H9 (cell line): ENCODE data around the gene SKOR2. TPM values are rescaled to one million over a fixed set of nuclear protein-coding genes. Genes with fewer than 3 reads are reported as not detected.

Experiments
- DNase-seq: peaks from one replicate; pipeline ENCODE4 v3.0.0-alpha.2; 2017
- H2AFZ ChIP-seq: one replicate; pipeline ENCODE4 v1.6.1; 2013; ENCODE audit warnings: mild to moderate bottlenecking, low read length, control low read depth, moderate library complexity
- H2AK5ac ChIP-seq: 2 replicates; pipeline ENCODE4 v1.6.1; 2013; ENCODE audit warnings: low read length, control low read depth, mixed read lengths; ENCODE audit not compliant: insufficient read length
- H2BK120ac ChIP-seq: one replicate; pipeline ENCODE4 v1.6.1; 2013; ENCODE audit warnings: low read depth, mild to moderate bottlenecking, low read length, control low read depth, inconsistent platforms; ENCODE audit not compliant: poor library complexity, severe bottlenecking
- H2BK12ac ChIP-seq: 2 replicates; pipeline ENCODE4 v1.6.1; 2013; ENCODE audit warnings: low read length, control low read depth, mixed read lengths, low read depth; ENCODE audit not compliant: insufficient read length
- H2BK15ac ChIP-seq: 2 replicates; pipeline ENCODE4 v1.6.1; 2013; ENCODE audit warnings: low read depth, low read length, control low read depth
- H2BK20ac ChIP-seq: one replicate; pipeline ENCODE4 v1.6.1; 2013; ENCODE audit warnings: low read depth, mild to moderate bottlenecking, low read length, control low read depth, inconsistent platforms; ENCODE audit not compliant: poor library complexity, severe bottlenecking
- H2BK5ac ChIP-seq: 2 replicates; pipeline ENCODE4 v1.6.1; 2013; ENCODE audit warnings: low read length, control low read depth, mixed read lengths; ENCODE audit not compliant: insufficient read length
- H3K14ac ChIP-seq: 2 replicates; pipeline ENCODE4 v1.6.1; 2013; ENCODE audit warnings: low read length, control low read depth; ENCODE audit not compliant: insufficient read depth
- H3K18ac ChIP-seq: 2 replicates; pipeline ENCODE4 v1.6.1; 2013; ENCODE audit warnings: low read depth, mild to moderate bottlenecking, mixed read lengths, low read length, control low read depth; ENCODE audit not compliant: insufficient read length
- H3K23ac ChIP-seq: 2 replicates; pipeline ENCODE4 v1.6.1; 2013; ENCODE audit warnings: low read length, control low read depth, mixed read lengths, low read depth; ENCODE audit not compliant: insufficient read length
- H3K23me2 ChIP-seq: 2 replicates; pipeline ENCODE4 v1.6.1; 2013; ENCODE audit warnings: low read depth, mild to moderate bottlenecking, mixed read lengths, low read length, control low read depth; ENCODE audit not compliant: insufficient read length, poor library complexity, severe bottlenecking
- H3K27ac ChIP-seq: 2 replicates; pipeline ENCODE4 v1.5.1; 2013; ENCODE audit warnings: low read length, control low read depth, mixed read lengths, low read depth; ENCODE audit not compliant: insufficient read length
- H3K27me3 ChIP-seq: 2 replicates; pipeline ENCODE4 v1.6.1; 2013; ENCODE audit warnings: low read length, control low read depth, inconsistent platforms; ENCODE audit not compliant: insufficient read depth
- H3K4ac ChIP-seq: 2 replicates; pipeline ENCODE4 v1.6.1; 2013; ENCODE audit warnings: low read depth, mild to moderate bottlenecking, control low read depth, inconsistent platforms, low read length, moderate library complexity
- H3K4me1 ChIP-seq: 2 replicates; pipeline ENCODE4 v1.6.1; 2013; ENCODE audit warnings: low read length, control low read depth, inconsistent platforms; ENCODE audit not compliant: insufficient read depth
- H3K4me2 ChIP-seq: 2 replicates; pipeline ENCODE4 v1.6.1; 2013; ENCODE audit warnings: low read length, control low read depth, mixed read lengths; ENCODE audit not compliant: insufficient read length, insufficient read depth
- H3K56ac ChIP-seq: 2 replicates; pipeline ENCODE4 v1.6.1; 2013; ENCODE audit warnings: low read depth, mild to moderate bottlenecking, mixed read lengths, low read length, control low read depth; ENCODE audit not compliant: insufficient read length
- H3K79me1 ChIP-seq: 2 replicates; pipeline ENCODE4 v1.6.1; 2013; ENCODE audit warnings: low read depth, mild to moderate bottlenecking, moderate library complexity, low read length, control low read depth, inconsistent platforms; ENCODE audit not compliant: insufficient read depth, poor library complexity, severe bottlenecking
- H3K79me2 ChIP-seq: 2 replicates; pipeline ENCODE4 v1.6.1; 2013; ENCODE audit warnings: low read length, control low read depth, inconsistent platforms; ENCODE audit not compliant: insufficient read depth
- H3K9ac ChIP-seq: 2 replicates; pipeline ENCODE4 v1.6.1; 2013; ENCODE audit warnings: low read length, control low read depth, mixed read lengths; ENCODE audit not compliant: insufficient read length; ENCODE audit errors: extremely low read depth
- H3K9me3 ChIP-seq: one replicate; pipeline ENCODE4 v1.6.1; 2013; ENCODE audit warnings: low read depth, low read length, inconsistent platforms; ENCODE audit not compliant: control insufficient read depth
- H3T11ph ChIP-seq: one replicate; pipeline ENCODE4 v1.6.1; 2013; ENCODE audit warnings: mild to moderate bottlenecking, low read length, control low read depth, inconsistent platforms
- H4K20me1 ChIP-seq: one replicate; pipeline ENCODE4 v1.6.1; 2013; ENCODE audit not compliant: control insufficient read depth, insufficient read length, insufficient read depth
- H4K5ac ChIP-seq: 2 replicates; pipeline ENCODE4 v1.6.1; 2013; ENCODE audit warnings: low read depth, mild to moderate bottlenecking, mixed read lengths, low read length, control low read depth; ENCODE audit not compliant: insufficient read length
- H4K8ac ChIP-seq: replicated peaks from 2 replicates; pipeline ENCODE4 v1.6.1; 2013; ENCODE audit warnings: low read length, control low read depth, mixed read lengths, low read depth; ENCODE audit not compliant: insufficient read length
- H4K91ac ChIP-seq: 2 replicates; pipeline ENCODE4 v1.6.1; 2013; ENCODE audit warnings: low read depth, mild to moderate bottlenecking, moderate library complexity, mixed read lengths, low read length, control low read depth; ENCODE audit not compliant: insufficient read length
- H3K27ac Mint-ChIP-seq, 3 experiments: 2 replicates in 2 of 3; 3 replicates in 1 of 3; pipeline ENCODE4 v1.8.0; 2020 to 2021; ENCODE audit warnings: mixed read lengths in 3 of 3, mild to moderate bottlenecking in 1 of 3, moderate library complexity in 1 of 3
- H3K27me3 Mint-ChIP-seq: 2 replicates; pipeline ENCODE4 v1.8.0; 2021; ENCODE audit warnings: low read depth, mild to moderate bottlenecking, moderate library complexity, mixed read lengths
- H3K36me3 Mint-ChIP-seq, 3 experiments: 2 replicates in 2 of 3; 3 replicates in 1 of 3; pipeline ENCODE4 v1.8.0; 2020 to 2021; ENCODE audit warnings: low read depth in 3 of 3, mixed read lengths in 3 of 3; ENCODE audit not compliant: insufficient read depth in 1 of 3
- H3K4me1 Mint-ChIP-seq, 2 experiments: 2 replicates each; pipeline ENCODE4 v1.8.0; 2020; ENCODE audit warnings: mixed read lengths in 2 of 2
- H3K4me3 Mint-ChIP-seq, 2 experiments: 2 replicates in 1 of 2; 3 replicates in 1 of 2; pipeline ENCODE4 v1.8.0; 2020 to 2021; ENCODE audit warnings: mild to moderate bottlenecking in 2 of 2, mixed read lengths in 2 of 2, moderate library complexity in 1 of 2
- H3K9me3 Mint-ChIP-seq, 2 experiments: 2 replicates in 1 of 2; 3 replicates in 1 of 2; pipeline ENCODE4 v1.8.0; 2020; ENCODE audit warnings: mild to moderate bottlenecking in 2 of 2, mixed read lengths in 2 of 2, moderate library complexity in 1 of 2
- CTCF ChIP-seq: fragments of 200-600 bp; sonication (generic); conservative IDR thresholded peaks from 3 replicates; pipeline ENCODE4 v1.8.0; 2021; ENCODE audit warnings: antibody characterized with exemption, mild to moderate bottlenecking
- WGBS: extraction: QIAGEN DNeasy Blood & Tissue Kit; methylation state at CpG from one replicate; pipeline ENCODE4 v1.1.7; 2013; ENCODE audit warnings: missing lambda C conversion rate, low lambda C conversion rate, mixed read lengths; ENCODE audit not compliant: insufficient read length; ENCODE audit errors: extremely low coverage; 5-methylcytosine and 5-hydroxymethylcytosine counted together
- total RNA-seq: library from RNA; stranded (reverse); gene quantifications from 2 replicates; pipeline ENCODE4 v1.2.1, GENCODE V29; 2021

The SKOR2 gene
- total RNA-seq, 1 experiment from 2014 or later = 0.24 TPM

DNA sequence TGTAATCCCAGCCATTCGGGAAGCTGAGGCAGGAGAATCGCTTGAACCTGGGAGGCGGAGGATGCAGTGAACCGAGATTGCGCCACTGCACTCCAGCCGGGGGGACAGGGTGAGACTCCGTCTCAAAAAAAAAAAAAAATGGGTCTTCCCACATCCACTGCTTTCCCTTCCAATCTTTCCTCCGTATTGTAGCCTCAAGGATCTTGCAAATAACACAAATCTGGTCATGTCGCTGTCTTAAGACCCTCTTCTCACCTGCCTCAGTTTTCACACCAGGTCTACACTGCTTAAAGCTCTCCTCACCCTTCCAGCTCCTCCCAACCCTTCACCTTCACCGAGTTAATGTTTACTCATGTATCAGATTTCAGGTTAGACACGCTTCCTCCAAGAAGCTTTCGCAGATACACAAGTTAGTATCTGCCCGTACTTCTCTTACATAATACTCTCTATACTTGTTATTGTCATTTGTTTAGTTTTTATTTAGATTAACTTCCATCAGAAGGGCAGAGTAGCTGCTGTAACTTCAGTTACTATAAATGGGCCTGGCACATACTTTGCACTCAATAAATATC is 76.8 kb downstream of the SKOR2 start:
- H3K27ac ChIP-seq = no peak overlapping the region
- Mint-ChIP-seq H3K9me3 (0 out of 5 replicates have a peak, but pooled peaks cover 0 to 4% of the 10 kb centered on the region in 2 experiments), H3K27ac (no peak overlapping the region), H3K27me3 (peaks cover 6% of the 10 kb centered on the region), H3K4me3 (no peak overlapping the region), H3K4me1 (peaks cover 3 to 5% of the 10 kb centered on the region in 2 experiments), H3K36me3 (no peaks in the 10 kb centered on the region)
- no peak overlapping the region for H3K23ac ChIP-seq
- no peaks in the 10 kb centered on the region for H4K20me1 ChIP-seq
- no peak overlapping the region for H3T11ph ChIP-seq
- no peaks in the 10 kb centered on the region for H3K27me3 ChIP-seq
- H2BK12ac ChIP-seq = no peak overlapping the region
- no peak overlapping the region for H4K5ac ChIP-seq
- no CpG with 5 or more reads among the region's 13 CpGs for WGBS
- H4K8ac ChIP-seq = no peak overlapping the region
- peaks cover 8% of the 10 kb centered on the region for H3K23me2 ChIP-seq
- H2BK20ac ChIP-seq = no peak overlapping the region
- H3K9ac ChIP-seq = peak overlapping the region; percentile 93
- no peak overlapping the region for H3K56ac ChIP-seq
- H2AK5ac ChIP-seq = no peak overlapping the region
- peak overlapping the region; percentile 87 for H3K4me2 ChIP-seq
- no peak overlapping the region for H2BK120ac ChIP-seq
- peaks cover 4% of the 10 kb centered on the region for H3K79me1 ChIP-seq
- no peak overlapping the region for H3K14ac ChIP-seq
- peaks cover 2% of the 10 kb centered on the region; the same call in 1 of the 2 replicates for H3K4me1 ChIP-seq
- peaks cover 9% of the 10 kb centered on the region; the same call in 1 of the 2 replicates for H3K79me2 ChIP-seq
- no peak for DNase-seq
- H3K18ac ChIP-seq = no peak overlapping the region
- TF ChIP-seq CTCF = no peak
- no peak overlapping the region for H2BK5ac ChIP-seq
- no peak overlapping the region for H3K4ac ChIP-seq
- H4K91ac ChIP-seq = no peak overlapping the region
- H2AFZ ChIP-seq = no peak overlapping the region
- H2BK15ac ChIP-seq = no peak overlapping the region
- H3K9me3 ChIP-seq = no peaks in the 10 kb centered on the region
